Measurements from ENCODE around the gene TOPAZ1. TPM values are rescaled to one million over a fixed set of nuclear protein-coding genes. Genes with fewer than 3 reads are reported as not detected.

TOPAZ1 gene
- total RNA-seq, 4 donors from 2014 or later, result not detected

GRCh38 chr3:44265815-44266214, 24.1 kb downstream of the TOPAZ1 start:
- DNase-seq (ENCODE audit: low spot score) (no peak), ATAC-seq (ENCODE audit: low FRiP score) (no peak)
- no peak for TF ChIP-seq CTCF (IDR thresholded peaks at IDR 0.05)

GRCh38 chr3:44272191-44272590, 30.5 kb downstream of the TOPAZ1 start:
- TF ChIP-seq CTCF (IDR thresholded peaks at IDR 0.05), result no peak
- DNase-seq (ENCODE audit: low spot score), result no peak
- no peak for ATAC-seq (ENCODE audit: low FRiP score)

GRCh38 chr3:44277925-44278324, 36.2 kb downstream of the TOPAZ1 start:
- no peak for TF ChIP-seq CTCF (IDR thresholded peaks at IDR 0.05)
- DNase-seq (ENCODE audit: low spot score), result no peak
- no peak for ATAC-seq (ENCODE audit: low FRiP score)

GRCh38 chr3:44280077-44280476, 38.4 kb downstream of the TOPAZ1 start:
- DNase-seq (ENCODE audit: low spot score) (no peak), ATAC-seq (ENCODE audit: low FRiP score) (no peak)

GRCh38 chr3:44280631-44281030, 38.9 kb downstream of the TOPAZ1 start:
- DNase-seq (ENCODE audit: low spot score) (no peak), ATAC-seq (ENCODE audit: low FRiP score) (no peak)
- TF ChIP-seq CTCF (IDR thresholded peaks at IDR 0.05), result no peak

More at GRCh38 chr3:44280077-44280476, 38.4 kb downstream of the TOPAZ1 start:
- no peak for TF ChIP-seq CTCF (IDR thresholded peaks at IDR 0.05)

GRCh38 chr3:44284949-44285348, 43.3 kb downstream of the TOPAZ1 start:
- DNase-seq (ENCODE audit: low spot score), result no peak
- no peak for TF ChIP-seq CTCF (IDR thresholded peaks at IDR 0.05)
- no peak for ATAC-seq (ENCODE audit: low FRiP score)

- no peak for TF ChIP-seq CTCF (IDR thresholded peaks at IDR 0.05)
- DNase-seq (ENCODE audit: low spot score) (no peak), ATAC-seq (ENCODE audit: low FRiP score) (no peak)
These were observed 48.3 kb downstream of the TOPAZ1 start for GRCh38 chr3:44289882-44290462.

Measured in omental fat pad (tissue), 4 donors.